Thyroid gland (tissue), 4 donors: Measurements from ENCODE around the gene KAT5. TPM values are rescaled to one million over a fixed set of nuclear protein-coding genes. Genes with fewer than 3 reads are reported as not detected.

Experiments used
- DNase-seq, 2 donors: peaks; one replicate each; pipeline ENCODE4 v3.0.0-alpha.2; 2019
- H3K27ac ChIP-seq, 3 donors: fragments of 200-600 bp; sonication (generic); 1 replicate in 2 of 3; 2 replicates in 1 of 3; pipeline ENCODE4 v1.5.1; 2016 to 2019; ENCODE audit warnings: mild to moderate bottlenecking in 1 of 3, moderate library complexity in 1 of 3
- H3K27me3 ChIP-seq: fragments of 200-600 bp; sonication (generic); one replicate; pipeline ENCODE4 v1.5.1; 2019
- H3K36me3 ChIP-seq, 2 donors: fragments of 200-600 bp; sonication (generic); one replicate each; pipeline ENCODE4 v1.5.1; 2016 to 2019
- H3K4me1 ChIP-seq, 2 donors: fragments of 200-600 bp; sonication (generic); one replicate each; pipeline ENCODE4 v1.5.1; 2017 to 2019
- H3K4me3 ChIP-seq, 3 donors: fragments of 200-600 bp; sonication (generic); replicated peaks in 1 of 3; 1 replicate in 2 of 3; 2 replicates in 1 of 3; pipeline ENCODE4 v1.5.1; 2016; ENCODE audit warnings: mild to moderate bottlenecking in 1 of 3
- H3K9me3 ChIP-seq: fragments of 200-600 bp; sonication (generic); one replicate; pipeline ENCODE4 v1.5.1; 2017
- POLR2A ChIP-seq, 2 donors: fragments of 450-650 bp; IDR thresholded peaks; one replicate each; pipeline ENCODE4 v1.6.1; 2017; ENCODE audit warnings: antibody characterized with exemption in 2 of 2, mild to moderate bottlenecking in 2 of 2, moderate library complexity in 1 of 2
- WGBS, 2 donors: methylation state at CpG; one replicate each; pipeline ENCODE4 v1.1.5; 2017; 5-methylcytosine and 5-hydroxymethylcytosine counted together
- intact Hi-C: fragments of 100-400 bp; cut with DNase I; formaldehyde crosslinking; loops from one replicate; pipeline ENCODE4 v1.15.1; 2023
- total RNA-seq, 4 donors: library from RNA; depleted of rRNA; stranded (reverse); fragments of >200 nt; gene quantifications; one replicate each; pipeline ENCODE4 v1.2.3, GENCODE V29; 2016
- TF ChIP-seq, protein P1 (sequence below), 6 experiments: fragments of 200-600 bp in 3 of 6; fragments of 450-650 bp in 3 of 6; sonication (generic) in 3 of 6; IDR thresholded peaks; one replicate each; pipeline ENCODE4 v1.5.1; 2016 to 2019; ENCODE audit warnings: antibody characterized with exemption in 6 of 6, mild to moderate bottlenecking in 2 of 6, inconsistent platforms in 1 of 6, moderate library complexity in 1 of 6

Gene KAT5
- total RNA-seq, 4 donors from 2014 or later: 78.5 to 114 (median 81.1) TPM

DNA sequence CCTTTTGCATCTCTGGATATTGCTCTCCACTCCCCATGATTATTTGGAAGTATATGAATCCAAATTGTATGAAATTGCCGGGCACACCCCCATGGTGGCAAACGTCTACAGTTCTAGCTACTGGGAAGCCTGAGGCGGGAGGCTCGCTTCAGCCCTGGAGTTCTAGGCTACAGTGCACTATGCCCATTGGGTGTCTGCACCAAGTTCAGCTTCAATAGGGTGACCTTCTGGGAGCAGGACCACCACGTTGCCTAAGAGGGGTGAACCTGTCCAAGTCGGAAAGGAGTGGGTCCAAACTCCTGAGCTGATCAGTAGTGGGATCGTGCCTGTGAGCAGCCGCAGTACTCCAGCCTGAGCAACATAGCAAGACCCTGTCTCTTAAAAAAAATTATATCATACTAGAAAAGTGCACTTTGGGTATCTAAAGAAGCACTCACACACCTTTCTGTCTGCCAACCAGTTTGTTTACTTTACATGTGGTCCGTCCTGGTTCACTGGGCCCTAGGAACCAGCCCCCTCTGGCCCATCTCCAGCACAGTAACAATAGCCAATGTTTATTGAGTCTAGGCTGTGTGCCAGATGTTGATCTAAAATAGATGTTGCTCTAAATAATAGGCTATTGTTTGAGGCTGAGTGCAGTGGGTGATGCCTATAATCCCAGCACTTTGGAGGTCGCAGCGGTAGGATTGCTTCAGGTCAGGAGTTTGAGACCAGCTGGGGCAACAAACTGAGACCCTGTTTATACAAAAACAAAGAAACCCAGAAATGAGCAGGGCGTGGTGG is 16.4 kb upstream of the KAT5 start:
- WGBS, 2 donors: 34 to 42% methylated on average over 12 of the region's 12 CpGs
- H3K4me3 ChIP-seq: no peak overlapping the region

GRCh38 chr11:65696802-65697552 is 15.1 kb upstream of the KAT5 start:
- no peak overlapping the region for H3K27ac ChIP-seq
- H3K4me3 ChIP-seq: no peak overlapping the region
- DNase-seq: no peak
- TF ChIP-seq, protein P1, sequence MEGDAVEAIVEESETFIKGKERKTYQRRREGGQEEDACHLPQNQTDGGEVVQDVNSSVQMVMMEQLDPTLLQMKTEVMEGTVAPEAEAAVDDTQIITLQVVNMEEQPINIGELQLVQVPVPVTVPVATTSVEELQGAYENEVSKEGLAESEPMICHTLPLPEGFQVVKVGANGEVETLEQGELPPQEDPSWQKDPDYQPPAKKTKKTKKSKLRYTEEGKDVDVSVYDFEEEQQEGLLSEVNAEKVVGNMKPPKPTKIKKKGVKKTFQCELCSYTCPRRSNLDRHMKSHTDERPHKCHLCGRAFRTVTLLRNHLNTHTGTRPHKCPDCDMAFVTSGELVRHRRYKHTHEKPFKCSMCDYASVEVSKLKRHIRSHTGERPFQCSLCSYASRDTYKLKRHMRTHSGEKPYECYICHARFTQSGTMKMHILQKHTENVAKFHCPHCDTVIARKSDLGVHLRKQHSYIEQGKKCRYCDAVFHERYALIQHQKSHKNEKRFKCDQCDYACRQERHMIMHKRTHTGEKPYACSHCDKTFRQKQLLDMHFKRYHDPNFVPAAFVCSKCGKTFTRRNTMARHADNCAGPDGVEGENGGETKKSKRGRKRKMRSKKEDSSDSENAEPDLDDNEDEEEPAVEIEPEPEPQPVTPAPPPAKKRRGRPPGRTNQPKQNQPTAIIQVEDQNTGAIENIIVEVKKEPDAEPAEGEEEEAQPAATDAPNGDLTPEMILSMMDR (IDR thresholded peaks at IDR 0.05): no peak
- peaks cover 26 to 35% of the 10 kb centered on the region in 2 donors for H3K4me1 ChIP-seq
- H3K36me3 ChIP-seq: no peaks in the 10 kb centered on the region
- intact Hi-C loops: no loop called here
- WGBS, 2 donors: 83 to 87% methylated on average over 5 of the region's 5 CpGs
- H3K9me3 ChIP-seq: no peaks in the 10 kb centered on the region
- no peaks in the 10 kb centered on the region for H3K27me3 ChIP-seq

More for the DNA sequence above, 16.4 kb upstream of the KAT5 start:
- Histone ChIP-seq H3K27ac (peak overlapping the region; percentile 37 to 65 (median 39)), H3K9me3 (no peaks in the 10 kb centered on the region), H3K4me1 (peaks cover 26 to 35% of the 10 kb centered on the region in 2 donors), H3K27me3 (no peaks in the 10 kb centered on the region), H3K36me3 (no peaks in the 10 kb centered on the region)
- DNase-seq: peak; percentile 90 to 92
- TF ChIP-seq, protein P1 (IDR thresholded peaks at IDR 0.05): no peak
- TF ChIP-seq POLR2A (IDR thresholded peaks at IDR 0.05): no peak
- intact Hi-C loops: no loop called here

GRCh38 chr11:65698205-65698604 is 13.8 kb upstream of the KAT5 start:
- H3K4me3 ChIP-seq: no peak overlapping the region
- H3K27ac ChIP-seq: no peak overlapping the region
- H3K36me3 ChIP-seq: no peaks in the 10 kb centered on the region
- 61 to 82% methylated on average over 8 of the region's 8 CpGs for WGBS, 2 donors
- intact Hi-C loops: no loop called here
- no peaks in the 10 kb centered on the region for H3K9me3 ChIP-seq
- H3K27me3 ChIP-seq: no peaks in the 10 kb centered on the region
- DNase-seq: no peak
- peaks cover 26 to 33% of the 10 kb centered on the region in 2 donors for H3K4me1 ChIP-seq
- no peak for TF ChIP-seq POLR2A (IDR thresholded peaks at IDR 0.05)
- TF ChIP-seq, protein P1 (IDR thresholded peaks at IDR 0.05): no peak

- H3K27ac ChIP-seq: no peak overlapping the region
- H3K36me3 ChIP-seq: no peaks in the 10 kb centered on the region
- DNase-seq: no peak
- H3K4me1 ChIP-seq: peaks cover 17 to 22% of the 10 kb centered on the region in 2 donors
- 80 to 91% methylated on average over 5 to 7 of the region's 7 CpGs for WGBS, 2 donors
- no peaks in the 10 kb centered on the region for H3K27me3 ChIP-seq
- intact Hi-C loops: no loop called here
- TF ChIP-seq, protein P1 (IDR thresholded peaks at IDR 0.05): no peak
- no peak for TF ChIP-seq POLR2A (IDR thresholded peaks at IDR 0.05)
- H3K4me3 ChIP-seq: no peak overlapping the region
- H3K9me3 ChIP-seq: no peaks in the 10 kb centered on the region
Observed at GRCh38 chr11:65699306-65699705, 12.7 kb upstream of the KAT5 start.

DNA sequence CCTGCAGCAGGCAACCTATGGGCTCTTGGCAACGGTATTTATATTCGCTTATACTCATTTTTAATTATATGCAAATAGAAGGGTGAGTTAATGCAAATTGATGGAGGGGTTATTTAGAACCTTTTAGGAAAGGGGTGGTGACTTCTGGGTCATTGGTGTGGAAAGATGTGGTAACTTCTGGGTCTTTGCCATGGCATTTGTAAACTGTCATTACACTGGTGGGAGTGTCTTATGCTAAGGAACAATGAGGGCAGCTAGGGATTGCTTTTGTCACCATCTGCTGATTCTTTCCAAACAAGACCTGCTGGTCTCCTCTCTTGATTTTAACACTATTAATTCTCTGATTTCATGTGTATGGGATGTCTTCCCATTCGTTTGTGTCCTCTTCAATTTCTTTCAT is 11.7 kb upstream of the KAT5 start:
- H3K4me1 ChIP-seq: peaks cover 8 to 11% of the 10 kb centered on the region in 2 donors
- H3K36me3 ChIP-seq: no peaks in the 10 kb centered on the region
- H3K27ac ChIP-seq: no peak overlapping the region
- DNase-seq: no peak
- no peaks in the 10 kb centered on the region for H3K27me3 ChIP-seq
- no peak overlapping the region for H3K4me3 ChIP-seq
- intact Hi-C loops: no loop called here
- TF ChIP-seq, protein P1 (IDR thresholded peaks at IDR 0.05): no peak
- no peak for TF ChIP-seq POLR2A (IDR thresholded peaks at IDR 0.05)
- H3K9me3 ChIP-seq: no peaks in the 10 kb centered on the region
- 80 to 90% methylated on average over 3 of the region's 3 CpGs for WGBS, 2 donors
